Keratinocyte (primary cell): ENCODE measurements around the gene KNL1.

ENCODE experiments used
- EZH2 ChIP-seq: IDR thresholded peaks from one replicate; pipeline ENCODE4 v1.6.1; 2012; ENCODE audit warnings: inconsistent platforms, mild to moderate bottlenecking, low read length, moderate library complexity
- TF ChIP-seq, protein P1 (sequence below), 3 experiments: IDR thresholded peaks in 1 of 3; conservative IDR thresholded peaks in 1 of 3; optimal IDR thresholded peaks in 1 of 3; 2 replicates in 2 of 3; 3 replicates in 1 of 3; pipeline versions ENCODE3 to v1.5.1; 2011; ENCODE audit warnings: low read length in 3 of 3, mild to moderate bottlenecking in 3 of 3, moderate library complexity in 2 of 3, control low read depth in 1 of 3, inconsistent platforms in 1 of 3; ENCODE audit not compliant: insufficient read depth in 2 of 3; ENCODE audit errors: extremely low read depth in 1 of 3

DNA sequence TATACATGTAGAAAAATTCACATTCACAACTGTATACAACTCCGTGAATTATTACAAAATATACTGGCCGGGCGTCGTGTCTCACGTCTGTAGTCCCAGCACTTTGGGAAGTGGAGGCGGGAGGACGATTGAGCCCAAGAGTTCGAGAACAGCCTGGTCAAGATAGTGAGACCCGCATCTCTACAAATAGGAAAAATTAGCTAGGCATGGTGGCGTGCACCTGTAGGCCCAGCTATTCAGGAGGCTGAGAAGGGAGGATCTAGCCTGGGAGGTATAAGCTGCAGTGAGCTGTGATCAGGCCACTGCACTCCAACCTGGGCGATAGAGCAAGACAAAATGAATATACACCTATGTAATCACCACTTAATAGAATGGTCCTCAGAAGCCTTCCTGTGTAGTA, 102.2 kb downstream of the KNL1 start:
- TF ChIP-seq, protein P1, sequence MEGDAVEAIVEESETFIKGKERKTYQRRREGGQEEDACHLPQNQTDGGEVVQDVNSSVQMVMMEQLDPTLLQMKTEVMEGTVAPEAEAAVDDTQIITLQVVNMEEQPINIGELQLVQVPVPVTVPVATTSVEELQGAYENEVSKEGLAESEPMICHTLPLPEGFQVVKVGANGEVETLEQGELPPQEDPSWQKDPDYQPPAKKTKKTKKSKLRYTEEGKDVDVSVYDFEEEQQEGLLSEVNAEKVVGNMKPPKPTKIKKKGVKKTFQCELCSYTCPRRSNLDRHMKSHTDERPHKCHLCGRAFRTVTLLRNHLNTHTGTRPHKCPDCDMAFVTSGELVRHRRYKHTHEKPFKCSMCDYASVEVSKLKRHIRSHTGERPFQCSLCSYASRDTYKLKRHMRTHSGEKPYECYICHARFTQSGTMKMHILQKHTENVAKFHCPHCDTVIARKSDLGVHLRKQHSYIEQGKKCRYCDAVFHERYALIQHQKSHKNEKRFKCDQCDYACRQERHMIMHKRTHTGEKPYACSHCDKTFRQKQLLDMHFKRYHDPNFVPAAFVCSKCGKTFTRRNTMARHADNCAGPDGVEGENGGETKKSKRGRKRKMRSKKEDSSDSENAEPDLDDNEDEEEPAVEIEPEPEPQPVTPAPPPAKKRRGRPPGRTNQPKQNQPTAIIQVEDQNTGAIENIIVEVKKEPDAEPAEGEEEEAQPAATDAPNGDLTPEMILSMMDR (optimal IDR thresholded peaks at IDR 0.05 in 1 of 3, IDR thresholded peaks at IDR 0.05 in 1 of 3, conservative IDR thresholded peaks at IDR 0.05 in 1 of 3; ENCODE audit: extremely low read depth in 1 of 3, insufficient read depth in 2 of 3, low read length in 3 of 3) = no peak
- TF ChIP-seq EZH2 = no peak
